ENCODE results near the gene DGAT2L6. TPM values are rescaled to one million over a fixed set of nuclear protein-coding genes. Genes with fewer than 3 reads are reported as not detected.

DGAT2L6 gene
- total and polyA plus RNA-seq, 2 experiments from 2014 or later: not detected

- TF ChIP-seq, protein P1, sequence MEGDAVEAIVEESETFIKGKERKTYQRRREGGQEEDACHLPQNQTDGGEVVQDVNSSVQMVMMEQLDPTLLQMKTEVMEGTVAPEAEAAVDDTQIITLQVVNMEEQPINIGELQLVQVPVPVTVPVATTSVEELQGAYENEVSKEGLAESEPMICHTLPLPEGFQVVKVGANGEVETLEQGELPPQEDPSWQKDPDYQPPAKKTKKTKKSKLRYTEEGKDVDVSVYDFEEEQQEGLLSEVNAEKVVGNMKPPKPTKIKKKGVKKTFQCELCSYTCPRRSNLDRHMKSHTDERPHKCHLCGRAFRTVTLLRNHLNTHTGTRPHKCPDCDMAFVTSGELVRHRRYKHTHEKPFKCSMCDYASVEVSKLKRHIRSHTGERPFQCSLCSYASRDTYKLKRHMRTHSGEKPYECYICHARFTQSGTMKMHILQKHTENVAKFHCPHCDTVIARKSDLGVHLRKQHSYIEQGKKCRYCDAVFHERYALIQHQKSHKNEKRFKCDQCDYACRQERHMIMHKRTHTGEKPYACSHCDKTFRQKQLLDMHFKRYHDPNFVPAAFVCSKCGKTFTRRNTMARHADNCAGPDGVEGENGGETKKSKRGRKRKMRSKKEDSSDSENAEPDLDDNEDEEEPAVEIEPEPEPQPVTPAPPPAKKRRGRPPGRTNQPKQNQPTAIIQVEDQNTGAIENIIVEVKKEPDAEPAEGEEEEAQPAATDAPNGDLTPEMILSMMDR (IDR thresholded peaks at IDR 0.05; ENCODE audit: poor library complexity): no peak
- no peak for TF ChIP-seq EZH2 (IDR thresholded peaks at IDR 0.05; ENCODE audit: borderline replicate concordance)
- H3K36me3 ChIP-seq (replicated peaks; ENCODE audit: insufficient read depth, low read depth): no peaks in the 10 kb centered on the region
- H3K4me2 ChIP-seq: peak overlapping the region; percentile 42
- no peaks in the 10 kb centered on the region for H4K20me1 ChIP-seq (ENCODE audit: insufficient read depth, poor library complexity, severe bottlenecking)
- H3K27me3 ChIP-seq: no peaks in the 10 kb centered on the region
- H3K4me1 ChIP-seq (ENCODE audit: insufficient read depth): peaks cover 4% of the 10 kb centered on the region
- H3K9me3 ChIP-seq (ENCODE audit: low read depth): no peaks in the 10 kb centered on the region
- H3K4me3 ChIP-seq: no peak overlapping the region
- H3K9me2 ChIP-seq (replicated peaks; ENCODE audit: insufficient read depth): no peaks in the 10 kb centered on the region
- peak; percentile 73 for DNase-seq (ENCODE audit: low spot score)
- peak overlapping the region; percentile 86 for H3K27ac ChIP-seq
- no peak overlapping the region for H2AFZ ChIP-seq
- WGBS (ENCODE audit: low lambda C conversion rate, missing lambda C conversion rate): 46% methylated on average over 5 of the region's 5 CpGs
- H3K79me2 ChIP-seq: no peaks in the 10 kb centered on the region
Observed at GRCh38 chrX:70219938-70220764, 42.9 kb downstream of the DGAT2L6 start.

DNA sequence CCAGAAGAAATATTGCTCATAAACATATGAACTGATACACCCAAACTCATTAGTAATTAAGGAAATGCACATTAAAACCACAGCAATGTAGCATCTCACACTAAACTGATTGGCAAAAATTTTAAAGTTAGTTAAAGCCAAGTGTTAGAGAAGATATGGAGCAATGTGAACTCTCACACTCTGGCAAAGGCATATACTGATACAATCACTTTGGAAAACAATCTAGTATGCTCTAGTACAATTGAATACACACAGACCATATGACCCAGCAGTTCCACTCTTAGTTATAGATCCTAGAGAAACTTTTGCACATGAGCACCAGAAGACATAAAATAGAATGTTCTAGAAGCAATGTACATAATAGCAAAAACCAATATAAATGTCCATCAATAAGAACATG is 48.8 kb downstream of the DGAT2L6 start:
- no peaks in the 10 kb centered on the region for H3K27me3 ChIP-seq
- H3K9me3 ChIP-seq (ENCODE audit: low read depth): no peaks in the 10 kb centered on the region
- H3K36me3 ChIP-seq (replicated peaks; ENCODE audit: insufficient read depth, low read depth): no peaks in the 10 kb centered on the region
- no peak for DNase-seq (ENCODE audit: low spot score)
- TF ChIP-seq EZH2phosphoT487 (IDR thresholded peaks at IDR 0.05; ENCODE audit: low read depth, severe bottlenecking, unreplicated experiment) (no peak), EZH2 (IDR thresholded peaks at IDR 0.05; ENCODE audit: borderline replicate concordance) (no peak)
- TF ChIP-seq, protein P1 (IDR thresholded peaks at IDR 0.05; ENCODE audit: poor library complexity): no peak
- H3K4me3 ChIP-seq: no peak overlapping the region
- H3K9me2 ChIP-seq (replicated peaks; ENCODE audit: insufficient read depth): no peaks in the 10 kb centered on the region
- no peaks in the 10 kb centered on the region for H4K20me1 ChIP-seq (ENCODE audit: insufficient read depth, poor library complexity, severe bottlenecking)
- H2AFZ ChIP-seq: no peak overlapping the region
- H3K27ac ChIP-seq: no peak overlapping the region
- H3K4me2 ChIP-seq: no peak overlapping the region
- no peaks in the 10 kb centered on the region for H3K4me1 ChIP-seq (ENCODE audit: insufficient read depth)
- no peaks in the 10 kb centered on the region for H3K79me2 ChIP-seq

GRCh38 chrX:70226687-70227086 is 49.4 kb downstream of the DGAT2L6 start:
- no peak overlapping the region for H3K27ac ChIP-seq
- H4K20me1 ChIP-seq (ENCODE audit: insufficient read depth, poor library complexity, severe bottlenecking): no peaks in the 10 kb centered on the region
- H3K9me2 ChIP-seq (replicated peaks; ENCODE audit: insufficient read depth): no peaks in the 10 kb centered on the region
- H2AFZ ChIP-seq: no peak overlapping the region
- H3K4me1 ChIP-seq (ENCODE audit: insufficient read depth): no peaks in the 10 kb centered on the region
- H3K4me3 ChIP-seq: no peak overlapping the region
- TF ChIP-seq EZH2phosphoT487 (IDR thresholded peaks at IDR 0.05; ENCODE audit: low read depth, severe bottlenecking, unreplicated experiment) (no peak), EZH2 (IDR thresholded peaks at IDR 0.05; ENCODE audit: borderline replicate concordance) (no peak)
- TF ChIP-seq, protein P1 (IDR thresholded peaks at IDR 0.05; ENCODE audit: poor library complexity): no peak
- H3K27me3 ChIP-seq: no peaks in the 10 kb centered on the region
- no peaks in the 10 kb centered on the region for H3K36me3 ChIP-seq (replicated peaks; ENCODE audit: insufficient read depth, low read depth)
- no peaks in the 10 kb centered on the region for H3K9me3 ChIP-seq (ENCODE audit: low read depth)
- WGBS (ENCODE audit: low lambda C conversion rate, missing lambda C conversion rate): 65% methylated on average over 2 of the region's 2 CpGs
- no peak overlapping the region for H3K4me2 ChIP-seq
- H3K79me2 ChIP-seq: no peaks in the 10 kb centered on the region
- DNase-seq (ENCODE audit: low spot score): no peak
